ENCODE results near the gene GKN2. TPM values are rescaled to one million over a fixed set of nuclear protein-coding genes. Genes with fewer than 3 reads are reported as not detected.

Gene GKN2
- total RNA-seq, 4 donors from 2014 or later = not detected

DNA sequence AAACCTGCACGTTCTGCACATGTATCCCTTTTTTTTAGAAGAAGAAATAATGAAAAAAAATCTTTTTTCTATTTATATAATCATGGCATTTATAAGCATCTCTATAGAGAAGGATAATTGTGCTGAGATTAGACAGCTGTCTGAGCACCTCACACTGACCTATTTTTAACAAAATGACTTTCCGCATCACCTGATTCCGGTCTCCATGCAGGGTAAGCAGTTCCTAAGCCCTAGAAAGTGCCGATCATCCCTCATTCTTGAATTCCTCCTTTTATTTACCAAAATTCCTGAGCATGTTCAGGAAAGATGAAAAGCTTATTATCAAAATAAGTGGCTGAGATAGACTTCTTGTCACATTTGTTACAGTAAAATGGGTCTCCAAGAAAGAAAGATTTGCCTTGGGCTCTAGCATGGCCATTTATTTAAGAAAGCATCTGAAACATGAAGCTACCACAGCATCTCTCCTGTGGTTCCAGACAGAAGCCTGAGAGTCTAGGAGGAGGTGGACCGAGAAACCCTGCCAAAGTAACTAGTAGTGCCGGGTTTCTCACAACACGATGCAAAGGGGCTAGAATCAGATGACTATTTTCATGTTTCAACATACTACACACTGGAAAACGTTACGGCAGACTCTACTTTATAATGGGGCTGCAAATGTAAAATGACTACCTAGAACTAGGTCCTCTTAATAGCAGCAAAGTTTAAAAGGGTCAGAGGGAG lies 22.4 kb upstream of the GKN2 start:
- no peak for TF ChIP-seq CTCF (IDR thresholded peaks at IDR 0.05; ENCODE audit: low read depth)

DNA sequence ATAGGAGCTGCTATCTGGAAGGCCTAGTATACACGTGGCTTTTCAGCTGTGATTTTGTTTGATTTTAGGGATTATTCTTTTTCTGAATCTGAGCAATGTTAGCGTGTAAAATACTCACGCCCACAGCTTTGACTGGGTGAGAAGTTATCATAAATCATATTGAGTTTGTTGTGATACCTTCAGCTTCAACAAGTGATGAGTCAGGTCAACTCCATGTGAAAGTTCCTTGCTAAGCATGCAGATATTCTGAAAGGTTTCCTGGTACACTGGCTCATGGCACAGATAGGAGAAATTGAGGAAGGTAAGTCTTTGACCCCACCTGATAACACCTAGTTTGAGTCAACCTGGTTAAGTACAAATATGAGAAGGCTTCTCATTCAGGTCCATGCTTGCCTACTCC lies 21.6 kb upstream of the GKN2 start, which contains the start of gene GKN1:
Gene GKN1, plus strand, starts transcription at position 386 of the 400 bp plus-strand sequence. CDS start 42 bp downstream, outside the sequence.
- no peak for TF ChIP-seq CTCF (IDR thresholded peaks at IDR 0.05; ENCODE audit: low read depth)

GRCh38 chr2:68971591-68972231 lies 19.0 kb upstream of the GKN2 start:
- no peak for TF ChIP-seq CTCF (IDR thresholded peaks at IDR 0.05; ENCODE audit: low read depth)

DNA sequence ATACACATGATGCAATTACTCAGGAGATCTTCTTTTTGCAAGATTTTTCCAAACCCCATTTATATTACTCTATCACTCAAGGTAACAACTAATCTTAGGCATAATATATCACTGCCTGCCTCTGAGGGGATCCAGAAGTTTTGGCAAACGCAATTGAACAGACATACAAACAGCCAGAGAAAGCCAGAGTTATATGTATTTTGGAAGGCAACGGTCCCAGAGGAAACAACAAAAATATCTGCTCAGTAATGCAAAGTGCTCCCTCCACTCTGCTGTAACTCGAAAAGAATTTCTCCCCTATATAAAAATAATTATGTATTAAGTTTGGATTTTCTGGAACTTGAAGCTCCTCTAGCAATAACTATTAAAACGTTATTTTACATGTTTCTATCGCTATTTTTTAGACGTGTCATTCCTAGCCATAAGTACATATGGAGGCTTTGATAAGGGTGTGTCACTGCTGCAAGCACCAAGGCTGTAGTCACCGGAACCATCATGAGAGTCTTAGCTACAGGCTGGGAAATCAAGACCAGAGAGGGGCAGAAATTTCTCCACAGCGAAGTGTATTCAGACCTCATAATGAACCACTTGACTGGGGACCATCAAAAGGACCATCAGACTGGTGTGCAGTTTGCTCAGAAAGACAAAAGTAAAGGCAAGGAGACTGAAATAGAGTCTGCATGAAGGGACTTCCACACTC lies 18.0 kb upstream of the GKN2 start:
- no peak for TF ChIP-seq CTCF (IDR thresholded peaks at IDR 0.05; ENCODE audit: low read depth)

DNA sequence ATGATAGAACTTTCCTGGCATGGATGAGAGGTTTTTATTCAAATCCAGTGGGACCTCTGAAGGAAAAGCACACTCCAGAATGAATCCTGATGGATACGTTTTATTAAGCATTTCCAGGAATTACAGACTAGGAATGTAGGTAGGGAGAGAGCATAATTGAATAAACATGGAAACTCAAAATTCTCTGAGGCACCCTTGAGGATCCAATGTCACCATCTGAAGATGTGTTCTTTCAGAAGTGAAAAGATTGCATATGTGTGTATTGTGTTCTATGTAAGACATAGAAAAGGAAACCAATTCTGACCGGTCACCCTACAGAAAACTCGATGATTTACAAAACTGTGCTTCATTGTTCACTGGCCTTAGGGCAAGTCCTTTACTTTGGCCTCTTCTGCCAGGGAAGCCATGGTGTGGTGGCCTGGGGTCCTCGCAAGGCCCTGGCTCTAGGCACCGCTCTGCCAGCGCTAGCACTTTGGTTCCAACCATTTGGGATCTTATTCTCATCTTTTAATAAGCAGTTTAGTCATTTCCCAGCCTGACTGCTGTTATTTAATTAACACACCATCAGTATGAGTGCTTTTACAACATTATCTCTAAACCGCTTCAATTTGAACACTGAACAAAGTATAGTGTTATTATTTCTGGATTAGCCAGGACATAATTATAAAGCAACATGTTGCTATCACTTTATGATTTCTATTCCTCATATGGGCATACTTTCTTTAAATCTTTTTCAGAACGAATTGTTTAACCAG lies 17.2 kb upstream of the GKN2 start:
- no peak for TF ChIP-seq CTCF (IDR thresholded peaks at IDR 0.05; ENCODE audit: low read depth)

- TF ChIP-seq CTCF (IDR thresholded peaks at IDR 0.05; ENCODE audit: low read depth) = no peak
Measured at GRCh38 chr2:68968221-68968620, 15.5 kb upstream of the GKN2 start.
